Suprapubic skin (tissue), 3 donors: ENCODE results near the gene IWS1.

ENCODE experiments used
- POLR2AphosphoS5 ChIP-seq, 3 donors: sonication (generic); formaldehyde crosslinking; IDR thresholded peaks; one replicate each; pipeline ENCODE4 v1.6.1; 2017; ENCODE audit warnings: antibody characterized with exemption in 3 of 3
- TF ChIP-seq, protein P1 (sequence below), 2 donors: fragments of 200-600 bp in 1 of 2; fragments of 450-650 bp in 1 of 2; sonication (generic) in 1 of 2; IDR thresholded peaks; one replicate each; pipeline ENCODE4 v1.5.1; 2016 to 2019; ENCODE audit warnings: antibody characterized with exemption in 2 of 2, mild to moderate bottlenecking in 1 of 2, moderate library complexity in 1 of 2

DNA sequence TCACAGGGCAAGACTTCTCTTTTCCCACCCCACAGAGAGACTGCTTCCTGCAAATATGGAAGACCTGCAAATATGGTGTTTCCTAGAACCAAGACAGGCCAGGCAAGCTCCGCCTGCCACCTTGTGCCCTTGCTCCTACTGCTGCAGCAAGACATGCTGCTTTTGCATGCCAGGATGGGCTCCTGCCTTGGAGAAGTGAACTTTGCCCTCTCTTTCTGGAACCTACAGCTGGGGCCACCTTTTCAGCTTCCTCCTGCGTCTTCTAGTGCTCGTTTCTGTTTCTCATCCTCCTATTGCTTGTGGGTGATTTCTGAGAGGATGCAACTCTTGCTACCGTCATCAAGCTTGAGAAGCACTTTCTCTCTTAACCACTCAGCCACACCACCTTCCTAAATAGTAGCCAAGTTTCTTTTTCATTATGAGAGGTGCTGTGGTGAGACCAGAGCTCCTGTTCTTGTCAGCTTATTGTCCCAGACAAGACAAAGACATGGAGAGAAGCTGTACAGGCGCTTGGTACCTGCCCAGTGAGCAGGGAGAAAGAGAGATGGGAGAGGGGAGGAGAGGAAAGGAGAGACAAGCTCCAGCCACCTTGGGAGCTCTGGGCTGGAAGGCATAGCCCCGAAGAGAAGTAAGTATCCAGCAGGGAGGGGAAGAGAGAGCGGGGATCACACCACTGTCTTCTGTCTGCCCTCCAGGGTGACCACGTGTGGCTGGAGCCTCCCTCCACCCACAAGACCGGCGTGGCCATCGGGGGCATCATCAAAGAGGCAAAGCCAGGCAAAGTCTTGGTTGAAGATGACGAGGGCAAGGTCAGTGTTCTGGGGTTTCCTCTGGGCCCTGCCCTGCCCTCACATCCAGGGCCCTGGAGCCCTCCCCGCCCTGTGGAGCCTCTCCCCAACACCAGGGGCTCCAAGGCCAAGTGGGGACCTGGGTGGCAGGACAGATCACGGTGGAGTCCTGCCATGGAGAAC is 37.5 kb upstream of the IWS1 start:
- no peak for TF ChIP-seq POLR2AphosphoS5 (IDR thresholded peaks at IDR 0.05)
- TF ChIP-seq, protein P1, sequence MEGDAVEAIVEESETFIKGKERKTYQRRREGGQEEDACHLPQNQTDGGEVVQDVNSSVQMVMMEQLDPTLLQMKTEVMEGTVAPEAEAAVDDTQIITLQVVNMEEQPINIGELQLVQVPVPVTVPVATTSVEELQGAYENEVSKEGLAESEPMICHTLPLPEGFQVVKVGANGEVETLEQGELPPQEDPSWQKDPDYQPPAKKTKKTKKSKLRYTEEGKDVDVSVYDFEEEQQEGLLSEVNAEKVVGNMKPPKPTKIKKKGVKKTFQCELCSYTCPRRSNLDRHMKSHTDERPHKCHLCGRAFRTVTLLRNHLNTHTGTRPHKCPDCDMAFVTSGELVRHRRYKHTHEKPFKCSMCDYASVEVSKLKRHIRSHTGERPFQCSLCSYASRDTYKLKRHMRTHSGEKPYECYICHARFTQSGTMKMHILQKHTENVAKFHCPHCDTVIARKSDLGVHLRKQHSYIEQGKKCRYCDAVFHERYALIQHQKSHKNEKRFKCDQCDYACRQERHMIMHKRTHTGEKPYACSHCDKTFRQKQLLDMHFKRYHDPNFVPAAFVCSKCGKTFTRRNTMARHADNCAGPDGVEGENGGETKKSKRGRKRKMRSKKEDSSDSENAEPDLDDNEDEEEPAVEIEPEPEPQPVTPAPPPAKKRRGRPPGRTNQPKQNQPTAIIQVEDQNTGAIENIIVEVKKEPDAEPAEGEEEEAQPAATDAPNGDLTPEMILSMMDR (IDR thresholded peaks at IDR 0.05): no peak
